Measurements from ENCODE around the gene KLHDC7B.

DNA sequence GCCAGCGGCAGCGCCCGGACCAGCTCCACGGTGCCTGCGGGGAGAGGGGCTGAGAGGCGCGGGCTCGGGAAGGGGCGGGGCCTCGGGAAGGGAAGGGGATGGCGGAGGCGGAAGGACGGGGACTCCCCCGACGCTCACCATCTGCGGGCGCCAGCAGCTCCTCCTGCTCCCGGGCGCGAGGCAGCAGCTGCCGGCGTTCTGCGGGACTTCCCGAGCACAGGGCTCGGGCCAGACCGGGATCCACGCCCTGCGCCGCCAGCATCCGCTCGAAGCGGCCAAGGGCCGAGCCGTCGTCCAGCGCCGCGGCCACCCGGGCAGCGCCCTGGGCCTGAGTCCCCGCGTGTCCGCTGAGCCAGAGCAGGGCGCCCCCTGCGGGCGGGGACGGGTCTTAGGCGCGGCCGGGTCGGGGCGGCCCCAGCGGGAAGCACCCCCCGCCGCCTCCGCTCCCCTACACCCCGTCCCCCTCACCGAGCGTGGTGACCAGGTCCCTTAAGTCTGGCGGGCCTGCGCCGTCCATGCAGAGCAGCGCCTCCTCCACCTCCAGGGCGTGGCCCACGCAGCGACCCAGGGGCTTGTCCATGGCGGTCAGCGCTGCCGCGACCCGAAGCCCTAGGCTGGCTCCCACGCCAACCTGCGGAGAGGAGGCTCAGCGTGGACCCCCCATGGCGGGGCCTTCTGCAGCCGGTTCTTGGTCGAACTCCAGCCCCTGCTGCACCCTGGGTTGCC is 19.4 kb upstream of the KLHDC7B start:
- TF ChIP-seq GABPA (IDR thresholded peaks at IDR 0.05; ENCODE audit: low read depth, low read length) (no peak), GABPA (CRISPR knock-in tag; IDR thresholded peaks at IDR 0.05; ENCODE audit: low read depth) (no peak), FOXK2 (IDR thresholded peaks at IDR 0.05) (no peak), CBFB (CRISPR knock-in tag; IDR thresholded peaks at IDR 0.05) (no peak), ESRRA (CRISPR knock-in tag; IDR thresholded peaks at IDR 0.05; ENCODE audit: low read depth) (no peak; the same call in 1 of the 2 replicates), ZNF629 (CRISPR knock-in tag; conservative IDR thresholded peaks at IDR 0.05) (no peak), ARNT (IDR thresholded peaks at IDR 0.05) (no peak), RFXANK (CRISPR knock-in tag; IDR thresholded peaks at IDR 0.05) (no peak), MBD4 (IDR thresholded peaks at IDR 0.05; ENCODE audit: borderline replicate concordance, low read length) (no peak), MAFF (IDR thresholded peaks at IDR 0.05; ENCODE audit: low read depth, low read length) (no peak)
- TF ChIP-seq, protein P1, sequence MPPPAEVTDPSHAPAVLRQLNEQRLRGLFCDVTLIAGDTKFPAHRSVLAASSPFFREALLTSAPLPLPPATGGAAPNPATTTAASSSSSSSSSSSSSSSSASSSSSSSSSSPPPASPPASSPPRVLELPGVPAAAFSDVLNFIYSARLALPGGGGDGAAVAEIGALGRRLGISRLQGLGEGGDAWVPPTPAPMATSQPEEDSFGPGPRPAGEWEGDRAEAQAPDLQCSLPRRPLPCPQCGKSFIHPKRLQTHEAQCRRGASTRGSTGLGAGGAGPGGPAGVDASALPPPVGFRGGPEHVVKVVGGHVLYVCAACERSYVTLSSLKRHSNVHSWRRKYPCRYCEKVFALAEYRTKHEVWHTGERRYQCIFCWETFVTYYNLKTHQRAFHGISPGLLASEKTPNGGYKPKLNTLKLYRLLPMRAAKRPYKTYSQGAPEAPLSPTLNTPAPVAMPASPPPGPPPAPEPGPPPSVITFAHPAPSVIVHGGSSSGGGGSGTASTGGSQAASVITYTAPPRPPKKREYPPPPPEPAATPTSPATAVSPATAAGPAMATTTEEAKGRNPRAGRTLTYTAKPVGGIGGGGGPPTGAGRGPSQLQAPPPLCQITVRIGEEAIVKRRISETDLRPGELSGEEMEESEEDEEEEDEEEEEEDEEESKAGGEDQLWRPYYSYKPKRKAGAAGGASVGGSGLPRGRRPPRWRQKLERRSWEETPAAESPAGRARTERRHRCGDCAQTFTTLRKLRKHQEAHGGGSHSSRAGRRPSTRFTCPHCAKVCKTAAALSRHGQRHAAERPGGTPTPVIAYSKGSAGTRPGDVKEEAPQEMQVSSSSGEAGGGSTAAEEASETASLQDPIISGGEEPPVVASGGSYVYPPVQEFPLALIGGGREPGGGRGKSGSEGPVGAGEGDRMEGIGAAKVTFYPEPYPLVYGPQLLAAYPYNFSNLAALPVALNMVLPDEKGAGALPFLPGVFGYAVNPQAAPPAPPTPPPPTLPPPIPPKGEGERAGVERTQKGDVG (CRISPR knock-in tag; IDR thresholded peaks at IDR 0.05; ENCODE audit: borderline replicate concordance): no peak
- TF ChIP-seq, protein P2, sequence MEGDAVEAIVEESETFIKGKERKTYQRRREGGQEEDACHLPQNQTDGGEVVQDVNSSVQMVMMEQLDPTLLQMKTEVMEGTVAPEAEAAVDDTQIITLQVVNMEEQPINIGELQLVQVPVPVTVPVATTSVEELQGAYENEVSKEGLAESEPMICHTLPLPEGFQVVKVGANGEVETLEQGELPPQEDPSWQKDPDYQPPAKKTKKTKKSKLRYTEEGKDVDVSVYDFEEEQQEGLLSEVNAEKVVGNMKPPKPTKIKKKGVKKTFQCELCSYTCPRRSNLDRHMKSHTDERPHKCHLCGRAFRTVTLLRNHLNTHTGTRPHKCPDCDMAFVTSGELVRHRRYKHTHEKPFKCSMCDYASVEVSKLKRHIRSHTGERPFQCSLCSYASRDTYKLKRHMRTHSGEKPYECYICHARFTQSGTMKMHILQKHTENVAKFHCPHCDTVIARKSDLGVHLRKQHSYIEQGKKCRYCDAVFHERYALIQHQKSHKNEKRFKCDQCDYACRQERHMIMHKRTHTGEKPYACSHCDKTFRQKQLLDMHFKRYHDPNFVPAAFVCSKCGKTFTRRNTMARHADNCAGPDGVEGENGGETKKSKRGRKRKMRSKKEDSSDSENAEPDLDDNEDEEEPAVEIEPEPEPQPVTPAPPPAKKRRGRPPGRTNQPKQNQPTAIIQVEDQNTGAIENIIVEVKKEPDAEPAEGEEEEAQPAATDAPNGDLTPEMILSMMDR (CRISPR knock-in tag; IDR thresholded peaks at IDR 0.05): peak; percentile 46
